Keratinocyte (primary cell): ENCODE data around the gene TIMD4. TPM values are rescaled to one million over a fixed set of nuclear protein-coding genes. Genes with fewer than 3 reads are reported as not detected.

Experiments
- DNase-seq: peaks from one replicate; pipeline ENCODE4 v3.0.0-alpha.2; 2011; ENCODE audit warnings: low read depth, missing footprints, low spot score
- FAIRE-seq: peaks from 2 replicates; lab custom pipeline; 2011; peaks lifted over from hg19 to GRCh38; lab: Jason Lieb, UNC
- H2AFZ ChIP-seq: 2 replicates; pipeline ENCODE4 v1.6.0; 2012; ENCODE audit warnings: low read length, control low read depth, inconsistent platforms; ENCODE audit not compliant: control insufficient read depth
- H3K27ac ChIP-seq: 2 replicates; pipeline ENCODE4 v1.5.1; 2011; ENCODE audit warnings: low read length; ENCODE audit not compliant: control insufficient read depth, insufficient read depth
- H3K27me3 ChIP-seq: 3 replicates; pipeline ENCODE4 v1.6.0; 2011; ENCODE audit warnings: low read length; ENCODE audit not compliant: control insufficient read depth, insufficient read depth; ENCODE audit errors: extremely low read depth
- H3K36me3 ChIP-seq, 2 experiments: 2 replicates in 1 of 2; 3 replicates in 1 of 2; pipeline ENCODE4 v1.5.1; 2011; ENCODE audit warnings: low read length in 2 of 2, mild to moderate bottlenecking in 1 of 2; ENCODE audit not compliant: control insufficient read depth in 2 of 2, insufficient read depth in 2 of 2; ENCODE audit errors: extremely low read depth in 1 of 2
- H3K4me1 ChIP-seq: 3 replicates; pipeline ENCODE4 v1.5.1; 2011; ENCODE audit warnings: low read length; ENCODE audit not compliant: control insufficient read depth, insufficient read depth; ENCODE audit errors: extremely low read depth
- H3K4me2 ChIP-seq: 3 replicates; pipeline ENCODE4 v1.6.0; 2011; ENCODE audit warnings: low read depth, low read length; ENCODE audit not compliant: control insufficient read depth, insufficient read depth; ENCODE audit errors: extremely low read depth
- H3K4me3 ChIP-seq, 3 experiments: fragments of 200-600 bp in 1 of 3; sonication (generic) in 1 of 3; 2 replicates in 2 of 3; 3 replicates in 1 of 3; pipeline ENCODE4 v1.5.1; 2011 to 2016; ENCODE audit warnings: low read length in 3 of 3, mild to moderate bottlenecking in 3 of 3, control low read depth in 2 of 3, inconsistent platforms in 1 of 3, low read depth in 1 of 3, mixed read lengths in 1 of 3, mixed run types in 1 of 3, moderate library complexity in 1 of 3; ENCODE audit not compliant: control insufficient read depth in 2 of 3, insufficient read depth in 2 of 3; ENCODE audit errors: extremely low read depth in 1 of 3
- H3K79me2 ChIP-seq: 2 replicates; pipeline ENCODE4 v1.6.0; 2012; ENCODE audit warnings: low read length; ENCODE audit not compliant: control insufficient read depth, insufficient read depth
- H3K9ac ChIP-seq: 3 replicates; pipeline ENCODE4 v1.6.0; 2011; ENCODE audit warnings: low read length; ENCODE audit not compliant: control insufficient read depth, insufficient read depth; ENCODE audit errors: extremely low read depth
- H3K9me1 ChIP-seq: 3 replicates; pipeline ENCODE4 v1.6.0; 2011; ENCODE audit warnings: low read length; ENCODE audit not compliant: control insufficient read depth, insufficient read depth; ENCODE audit errors: extremely low read depth
- H3K9me3 ChIP-seq: 2 replicates; pipeline ENCODE4 v1.5.1; 2012; ENCODE audit warnings: low read depth, low read length; ENCODE audit not compliant: control insufficient read depth
- H4K20me1 ChIP-seq: 3 replicates; pipeline ENCODE4 v1.6.0; 2011; ENCODE audit warnings: low read length; ENCODE audit not compliant: control insufficient read depth, insufficient read depth; ENCODE audit errors: extremely low read depth
- CTCF ChIP-seq, 3 experiments: IDR thresholded peaks in 1 of 3; conservative IDR thresholded peaks in 1 of 3; optimal IDR thresholded peaks in 1 of 3; 2 replicates in 2 of 3; 3 replicates in 1 of 3; pipeline versions ENCODE3 to v1.5.1; 2011; ENCODE audit warnings: low read length in 3 of 3, mild to moderate bottlenecking in 3 of 3, moderate library complexity in 2 of 3, control low read depth in 1 of 3, inconsistent platforms in 1 of 3; ENCODE audit not compliant: insufficient read depth in 2 of 3; ENCODE audit errors: extremely low read depth in 1 of 3
- EZH2 ChIP-seq: IDR thresholded peaks from one replicate; pipeline ENCODE4 v1.6.1; 2012; ENCODE audit warnings: inconsistent platforms, mild to moderate bottlenecking, low read length, moderate library complexity
- dilution Hi-C: fragments of 300-500 bp; cut with MboI; formaldehyde crosslinking; loops from one replicate; pipeline ENCODE4 v1.7.0; 2020; ENCODE audit warnings: low sequenced_read_pairs; ENCODE audit not compliant: extremely low pct_ligation_motif_present
- polyA plus RNA-seq, 5 experiments: library from polyadenylated mRNA; depleted of rRNA in 3 of 5; stranded (reverse) in 3 of 5; stranded (forward) in 1 of 5; unstranded in 1 of 5; fragments of >200 nt; gene quantifications; 1 replicate in 1 of 5; 2 replicates in 3 of 5; 3 replicates in 1 of 5; pipeline versions ENCODE4 v1.2.1 to v1.2.3, GENCODE V29; 2011 to 2012; ENCODE audit warnings: missing spikeins in 2 of 5, low read depth in 1 of 5, low replicate concordance in 1 of 5

Gene TIMD4
- polyA plus RNA-seq, 1 donor (not counting 4 experiments of a cell fraction or from before 2014, with no cell fraction given), result not detected

GRCh38 chr5:156883316-156883875 lies 79.6 kb downstream of the TIMD4 start:
- H3K27me3 ChIP-seq, result no peaks in the 10 kb centered on the region
- no peaks in the 10 kb centered on the region for H3K9me3 ChIP-seq
- no peaks in the 10 kb centered on the region for H3K79me2 ChIP-seq
- TF ChIP-seq CTCF (optimal IDR thresholded peaks at IDR 0.05 in 1 of 3, IDR thresholded peaks at IDR 0.05 in 1 of 3, conservative IDR thresholded peaks at IDR 0.05 in 1 of 3; ENCODE audit: extremely low read depth in 1 of 3, insufficient read depth in 2 of 3, low read length in 3 of 3) (no peak), EZH2 (no peak)
- no peak overlapping the region for H3K9ac ChIP-seq
- FAIRE-seq (no peak), DNase-seq (no peak)
- no peaks in the 10 kb centered on the region for H3K9me1 ChIP-seq
- no peak overlapping the region for H3K27ac ChIP-seq
- no peak overlapping the region for H3K4me3 ChIP-seq
- no peak overlapping the region for H2AFZ ChIP-seq
- H3K36me3 ChIP-seq, result no peaks in the 10 kb centered on the region
- H4K20me1 ChIP-seq, result no peaks in the 10 kb centered on the region
- dilution Hi-C loops, result no loop called here
- no peaks in the 10 kb centered on the region for H3K4me1 ChIP-seq
- no peak overlapping the region for H3K4me2 ChIP-seq

- H3K9ac ChIP-seq, result no peak overlapping the region
- H3K79me2 ChIP-seq, result no peaks in the 10 kb centered on the region
- DNase-seq (no peak), FAIRE-seq (no peak)
- dilution Hi-C loops, result no loop called here
- no peak overlapping the region for H3K4me2 ChIP-seq
- H3K27me3 ChIP-seq, result no peaks in the 10 kb centered on the region
- H2AFZ ChIP-seq, result no peak overlapping the region
- H3K4me3 ChIP-seq, result no peak overlapping the region
- H3K9me3 ChIP-seq, result no peaks in the 10 kb centered on the region
- no peaks in the 10 kb centered on the region for H3K4me1 ChIP-seq
- H3K27ac ChIP-seq, result no peak overlapping the region
- H3K36me3 ChIP-seq, result no peaks in the 10 kb centered on the region
- no peaks in the 10 kb centered on the region for H4K20me1 ChIP-seq
- no peak for TF ChIP-seq EZH2
- no peaks in the 10 kb centered on the region for H3K9me1 ChIP-seq
These were observed 83.3 kb downstream of the TIMD4 start for GRCh38 chr5:156879665-156880285.
